CD14-positive monocyte (primary cell): Measurements from ENCODE around the gene CTNNA2. TPM values are rescaled to one million over a fixed set of nuclear protein-coding genes. Genes with fewer than 3 reads are reported as not detected.

ENCODE experiments used
- DNase-seq, 3 donors: peaks; one replicate each; pipeline ENCODE4 v3.0.0-alpha.2; 2011 to 2022
- H2AFZ ChIP-seq: 2 replicates; pipeline ENCODE4 v1.6.0; 2012; ENCODE audit warnings: mild to moderate bottlenecking, low read depth, low read length, inconsistent platforms; ENCODE audit not compliant: insufficient read depth, poor library complexity, severe bottlenecking
- H3K27ac ChIP-seq, 2 donors: 1 replicate in 1 of 2; 2 replicates in 1 of 2; pipeline ENCODE4 v1.5.1; 2012 to 2013; ENCODE audit warnings: low read length in 2 of 2, control low read depth in 1 of 2, inconsistent platforms in 1 of 2, low read depth in 1 of 2, mild to moderate bottlenecking in 1 of 2
- H3K27me3 ChIP-seq, 2 donors: one replicate each; pipeline versions ENCODE4 v1.6.0 to v1.6.1; 2011 to 2013; ENCODE audit warnings: low read length in 2 of 2; ENCODE audit not compliant: control insufficient read depth in 2 of 2, insufficient read depth in 2 of 2
- H3K36me3 ChIP-seq, 2 donors: replicated peaks in 1 of 2; 1 replicate in 1 of 2; 2 replicates in 1 of 2; pipeline versions ENCODE4 v1.5.1 to v1.6.1; 2012 to 2013; ENCODE audit warnings: low read length in 2 of 2, control low read depth in 1 of 2, inconsistent platforms in 1 of 2, mild to moderate bottlenecking in 1 of 2; ENCODE audit not compliant: insufficient read depth in 2 of 2, control insufficient read depth in 1 of 2
- H3K4me1 ChIP-seq, 2 donors: 1 replicate in 1 of 2; 2 replicates in 1 of 2; pipeline versions ENCODE4 v1.5.1 to v1.6.1; 2012 to 2013; ENCODE audit warnings: low read length in 2 of 2, control low read depth in 1 of 2, inconsistent platforms in 1 of 2, mild to moderate bottlenecking in 1 of 2, moderate library complexity in 1 of 2; ENCODE audit not compliant: insufficient read depth in 2 of 2, control insufficient read depth in 1 of 2
- H3K4me2 ChIP-seq: replicated peaks from 2 replicates; pipeline ENCODE3; 2012; ENCODE audit warnings: low read length, moderate library complexity, mild to moderate bottlenecking; ENCODE audit not compliant: poor library complexity, severe bottlenecking; ENCODE audit errors: extremely low read depth
- H3K4me3 ChIP-seq, 3 experiments: fragments of 200-600 bp in 1 of 3; sonication (generic) in 1 of 3; replicated peaks in 1 of 3; 1 replicate in 2 of 3; 2 replicates in 1 of 3; pipeline ENCODE4 v1.5.1; 2011 to 2013; ENCODE audit warnings: low read length in 3 of 3, mild to moderate bottlenecking in 3 of 3, control low read depth in 2 of 3, low read depth in 2 of 3, inconsistent platforms in 1 of 3, moderate library complexity in 1 of 3
- H3K79me2 ChIP-seq: 2 replicates; pipeline ENCODE4 v1.6.0; 2012; ENCODE audit warnings: mild to moderate bottlenecking, control low read depth, inconsistent platforms, low read length, moderate library complexity; ENCODE audit not compliant: insufficient read depth
- H3K9ac ChIP-seq: 2 replicates; pipeline ENCODE4 v1.6.0; 2017; ENCODE audit warnings: low read length, mild to moderate bottlenecking; ENCODE audit not compliant: insufficient read depth, poor library complexity, severe bottlenecking
- H3K9me3 ChIP-seq, 2 donors: replicated peaks in 1 of 2; 1 replicate in 1 of 2; 2 replicates in 1 of 2; pipeline versions ENCODE4 v1.5.1 to v1.6.1; 2012 to 2013; ENCODE audit warnings: low read length in 2 of 2, control low read depth in 1 of 2; ENCODE audit not compliant: control insufficient read depth in 1 of 2, insufficient read depth in 1 of 2
- H4K20me1 ChIP-seq: 2 replicates; pipeline ENCODE4 v1.6.0; 2012; ENCODE audit warnings: mild to moderate bottlenecking, low read length, control low read depth, moderate library complexity; ENCODE audit not compliant: insufficient read depth
- H3K27ac Mint-ChIP-seq, 7 donors: one replicate each; pipeline ENCODE4 v1.8.0; 2020; ENCODE audit warnings: mild to moderate bottlenecking in 7 of 7, mixed read lengths in 7 of 7, moderate library complexity in 6 of 7, inconsistent platforms in 2 of 7
- H3K27me3 Mint-ChIP-seq, 3 donors: one replicate each; pipeline ENCODE4 v1.8.0; 2021 to 2022; ENCODE audit warnings: low read depth in 3 of 3, mild to moderate bottlenecking in 3 of 3, mixed read lengths in 3 of 3, moderate library complexity in 3 of 3, inconsistent platforms in 1 of 3
- H3K36me3 Mint-ChIP-seq, 2 donors: one replicate each; pipeline ENCODE4 v1.8.0; 2020; ENCODE audit warnings: mixed read lengths in 2 of 2, inconsistent platforms in 1 of 2, mild to moderate bottlenecking in 1 of 2
- H3K4me1 Mint-ChIP-seq: one replicate; pipeline ENCODE4 v1.8.0; 2020; ENCODE audit warnings: mild to moderate bottlenecking, mixed read lengths
- H3K4me3 Mint-ChIP-seq, 2 donors: one replicate each; pipeline ENCODE4 v1.8.0; 2020; ENCODE audit warnings: mild to moderate bottlenecking in 2 of 2, mixed read lengths in 2 of 2, moderate library complexity in 1 of 2
- H3K9me3 Mint-ChIP-seq, 7 donors: one replicate each; pipeline ENCODE4 v1.8.0; 2020 to 2022; ENCODE audit warnings: mixed read lengths in 7 of 7, mild to moderate bottlenecking in 6 of 7, moderate library complexity in 6 of 7, inconsistent platforms in 2 of 7
- WGBS: methylation state at CpG from one replicate; pipeline ENCODE4 v1.1.5; 2013; ENCODE audit warnings: missing lambda C conversion rate; ENCODE audit not compliant: insufficient coverage; 5-methylcytosine and 5-hydroxymethylcytosine counted together
- intact Hi-C, 2 donors: fragments of 100-400 bp; cut with micrococcal nuclease; formaldehyde crosslinking; loops; one replicate each; pipeline versions ENCODE4 v1.15.0 to v1.15.1; 2023
- polyA plus RNA-seq, 3 donors: library from polyadenylated mRNA; depleted of rRNA in 1 of 3; unstranded in 2 of 3; stranded (reverse) in 1 of 3; fragments of 300-500 nt in 2 of 3; fragments of >200 nt in 1 of 3; fragmentation: Illumina TruSeq in 2 of 3; gene quantifications; 1 replicate in 2 of 3; 2 replicates in 1 of 3; pipeline ENCODE4 v1.2.3, GENCODE V29; 2012 to 2021
- TF ChIP-seq, protein P1 (sequence below): fragments of 200-600 bp; IDR thresholded peaks from one replicate; pipeline ENCODE4 v1.8.0; 2022; ENCODE audit warnings: antibody characterized with exemption, mild to moderate bottlenecking

The CTNNA2 gene
- polyA plus RNA-seq, 3 donors = not detected

DNA sequence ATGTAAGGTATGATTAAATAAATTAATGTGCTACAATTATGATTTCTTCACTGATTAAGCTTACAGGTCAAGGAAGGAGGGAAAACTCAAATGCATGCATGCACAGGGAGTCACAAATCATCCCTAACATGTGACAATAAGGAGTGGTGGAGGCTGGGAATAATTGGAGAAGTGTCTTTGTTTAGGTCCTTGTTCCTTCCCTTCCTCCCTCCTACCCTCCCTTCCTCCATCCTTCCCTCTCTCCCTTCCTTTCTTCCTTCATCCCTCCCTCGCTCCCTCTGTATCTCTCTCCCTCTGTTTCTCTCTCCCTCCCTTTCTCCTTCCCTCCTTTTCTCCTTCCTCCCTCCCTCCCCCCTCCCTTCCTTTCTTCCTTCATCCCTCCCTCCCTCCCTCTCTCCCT lies 337.1 kb downstream of the CTNNA2 start:
- H3K9me3 ChIP-seq = no peaks in the 10 kb centered on the region
- peaks cover 0 to 1% (median 0%) of the 10 kb centered on the region in 3 donors for H3K27me3 Mint-ChIP-seq
- DNase-seq = no peak
- H3K36me3 ChIP-seq = no peaks in the 10 kb centered on the region
- H4K20me1 ChIP-seq = no peaks in the 10 kb centered on the region
- no peaks in the 10 kb centered on the region for H3K36me3 Mint-ChIP-seq
- H2AFZ ChIP-seq = no peak overlapping the region
- no peak overlapping the region for H3K4me2 ChIP-seq
- no peak overlapping the region for H3K27ac Mint-ChIP-seq
- 90% methylated on average over 1 of the region's 1 CpG for WGBS
- TF ChIP-seq, protein P1, sequence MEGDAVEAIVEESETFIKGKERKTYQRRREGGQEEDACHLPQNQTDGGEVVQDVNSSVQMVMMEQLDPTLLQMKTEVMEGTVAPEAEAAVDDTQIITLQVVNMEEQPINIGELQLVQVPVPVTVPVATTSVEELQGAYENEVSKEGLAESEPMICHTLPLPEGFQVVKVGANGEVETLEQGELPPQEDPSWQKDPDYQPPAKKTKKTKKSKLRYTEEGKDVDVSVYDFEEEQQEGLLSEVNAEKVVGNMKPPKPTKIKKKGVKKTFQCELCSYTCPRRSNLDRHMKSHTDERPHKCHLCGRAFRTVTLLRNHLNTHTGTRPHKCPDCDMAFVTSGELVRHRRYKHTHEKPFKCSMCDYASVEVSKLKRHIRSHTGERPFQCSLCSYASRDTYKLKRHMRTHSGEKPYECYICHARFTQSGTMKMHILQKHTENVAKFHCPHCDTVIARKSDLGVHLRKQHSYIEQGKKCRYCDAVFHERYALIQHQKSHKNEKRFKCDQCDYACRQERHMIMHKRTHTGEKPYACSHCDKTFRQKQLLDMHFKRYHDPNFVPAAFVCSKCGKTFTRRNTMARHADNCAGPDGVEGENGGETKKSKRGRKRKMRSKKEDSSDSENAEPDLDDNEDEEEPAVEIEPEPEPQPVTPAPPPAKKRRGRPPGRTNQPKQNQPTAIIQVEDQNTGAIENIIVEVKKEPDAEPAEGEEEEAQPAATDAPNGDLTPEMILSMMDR = no peak
- no peaks in the 10 kb centered on the region for H3K4me1 Mint-ChIP-seq
- H3K4me3 ChIP-seq = no peak overlapping the region
- H3K4me1 ChIP-seq = no peaks in the 10 kb centered on the region
- H3K79me2 ChIP-seq = no peaks in the 10 kb centered on the region
- intact Hi-C loops = no loop called here
- no peaks in the 10 kb centered on the region for H3K9me3 Mint-ChIP-seq
- H3K9ac ChIP-seq = no peak overlapping the region
- H3K27ac ChIP-seq = no peak overlapping the region
- H3K4me3 Mint-ChIP-seq = no peak overlapping the region
- no peaks in the 10 kb centered on the region for H3K27me3 ChIP-seq

DNA sequence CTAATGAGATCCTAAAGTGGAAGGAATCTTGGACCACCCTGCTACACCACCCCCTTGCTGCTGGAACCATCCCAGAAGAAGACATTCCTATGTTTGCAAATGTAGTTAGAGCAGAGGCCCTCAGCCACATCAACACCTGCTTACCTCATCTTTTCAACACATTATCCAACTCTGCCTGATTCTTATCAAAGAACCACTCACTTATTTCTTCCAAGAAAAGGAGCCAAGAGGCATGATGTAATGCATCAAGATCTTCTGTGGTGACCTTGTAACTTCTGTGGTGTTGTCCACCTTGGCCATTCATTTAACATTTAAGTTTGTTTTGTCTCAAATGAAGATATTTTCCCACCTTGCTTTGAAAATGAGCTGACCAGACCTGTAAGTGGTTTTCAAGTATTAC lies 338.1 kb downstream of the CTNNA2 start:
- intact Hi-C loops = no loop called here
- H3K27ac Mint-ChIP-seq = no peak overlapping the region
- peaks cover 0 to 1% (median 0%) of the 10 kb centered on the region in 7 donors for H3K9me3 Mint-ChIP-seq
- no peaks in the 10 kb centered on the region for H3K36me3 ChIP-seq
- no peak for DNase-seq
- no peak overlapping the region for H3K27ac ChIP-seq
- TF ChIP-seq, protein P1 = no peak
- H3K4me1 Mint-ChIP-seq = no peaks in the 10 kb centered on the region
- H3K4me2 ChIP-seq = no peak overlapping the region
- no peak overlapping the region for H3K9ac ChIP-seq
- no peaks in the 10 kb centered on the region for H3K36me3 Mint-ChIP-seq
- no peaks in the 10 kb centered on the region for H3K27me3 ChIP-seq
- H3K9me3 ChIP-seq = no peaks in the 10 kb centered on the region
- H4K20me1 ChIP-seq = no peaks in the 10 kb centered on the region
- peaks cover 0 to 1% (median 0%) of the 10 kb centered on the region in 3 donors for H3K27me3 Mint-ChIP-seq
- H3K4me3 ChIP-seq = no peak overlapping the region
- H3K79me2 ChIP-seq = no peaks in the 10 kb centered on the region
- no peaks in the 10 kb centered on the region for H3K4me1 ChIP-seq
- no peak overlapping the region for H3K4me3 Mint-ChIP-seq
- H2AFZ ChIP-seq = no peak overlapping the region
